Measurements from ENCODE around the gene FBXW2.

The FBXW2 gene

DNA sequence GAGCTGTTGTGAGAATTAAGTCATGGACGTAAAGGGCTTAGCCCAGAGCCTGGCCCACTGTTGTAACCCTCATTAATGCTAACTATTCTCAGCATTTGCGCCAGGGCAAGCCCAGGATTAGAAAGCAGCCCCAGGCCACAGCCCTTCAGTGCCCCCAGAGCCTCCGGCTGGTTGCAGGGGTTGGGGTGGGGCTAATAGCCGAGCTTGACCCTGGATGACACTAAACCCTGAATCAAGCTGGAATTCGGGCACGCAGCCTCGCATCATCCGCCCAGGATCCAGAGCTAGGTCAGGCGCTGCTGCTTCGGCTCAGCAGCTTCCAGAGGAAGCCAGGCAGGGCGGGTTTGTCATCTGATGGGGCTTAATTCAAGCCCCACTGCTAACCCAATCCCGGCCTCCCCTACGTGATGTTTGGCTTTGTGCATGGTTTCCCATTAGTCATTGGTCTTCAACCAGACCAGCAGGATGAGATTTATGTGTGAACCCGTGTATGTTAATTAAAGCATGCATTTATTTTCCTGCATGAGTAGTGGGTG is 77.8 kb downstream of the FBXW2 start:
- in situ Hi-C loops (cut with MboI; ENCODE audit: low sequenced_read_pairs): no loop called here

GRCh38 chr9:120714846-120715388 is 78.3 kb downstream of the FBXW2 start:
- in situ Hi-C loops (cut with MboI; ENCODE audit: low sequenced_read_pairs): no loop called here

GRCh38 chr9:120714088-120714845 is 78.9 kb downstream of the FBXW2 start, which contains the start of gene MEGF9:
MEGF9 (minus strand) TSS chr9:120714470; CDS start chr9:120714358, 112 bp downstream.
- in situ Hi-C loops (cut with MboI; ENCODE audit: low sequenced_read_pairs): no loop called here

GRCh38 chr9:120713257-120714087 is 79.7 kb downstream of the FBXW2 start:
- in situ Hi-C loops (cut with MboI; ENCODE audit: low sequenced_read_pairs): no loop called here

DNA sequence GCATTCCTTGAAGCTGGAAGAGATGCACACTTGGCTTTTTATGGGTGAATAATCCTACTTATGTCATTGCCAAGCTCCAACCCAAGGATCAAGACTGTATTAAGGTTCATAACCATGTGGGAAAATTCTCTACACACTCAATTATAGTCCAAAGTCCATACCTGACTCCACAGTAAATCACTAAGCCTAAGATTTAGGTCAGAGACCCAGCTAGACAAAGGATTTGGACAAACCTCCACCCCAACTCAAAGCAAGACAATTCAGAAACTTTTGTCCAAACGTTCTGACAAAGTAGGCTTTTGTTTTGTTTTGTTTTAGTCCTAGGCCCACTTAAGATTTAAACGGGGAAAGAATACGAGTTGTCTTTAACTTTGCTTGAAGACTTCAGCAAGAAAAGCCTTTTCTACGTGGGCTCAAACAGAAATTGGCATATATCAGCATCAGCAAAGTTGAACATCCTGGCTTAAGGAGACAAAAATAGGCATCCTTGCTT is 80.6 kb downstream of the FBXW2 start:
- in situ Hi-C loops (cut with MboI; ENCODE audit: low sequenced_read_pairs): no loop called here

- in situ Hi-C loops (cut with MboI; ENCODE audit: low sequenced_read_pairs): no loop called here
Measured at GRCh38 chr9:120711841-120712538, 81.2 kb downstream of the FBXW2 start.

DNA sequence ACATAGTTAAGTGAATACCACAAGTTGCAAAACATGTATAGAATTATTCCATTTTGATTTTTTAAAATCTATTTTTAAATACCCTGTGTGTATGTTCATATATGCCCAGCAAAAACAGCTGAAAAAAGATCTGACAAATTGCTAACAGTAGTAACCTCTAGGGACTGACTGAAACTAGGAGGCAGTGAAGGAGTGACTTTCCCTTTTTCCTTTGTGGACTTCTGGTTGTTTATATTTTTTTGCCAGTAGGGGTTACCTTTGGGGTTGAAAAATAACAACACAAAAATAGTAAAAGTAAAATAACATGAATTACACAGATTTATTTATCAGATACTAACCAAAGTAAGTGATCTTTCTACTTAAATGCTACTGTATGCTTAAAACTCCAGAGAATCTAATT is 81.9 kb downstream of the FBXW2 start:
- in situ Hi-C loops (cut with MboI; ENCODE audit: low sequenced_read_pairs): no loop called here

- in situ Hi-C loops (cut with MboI; ENCODE audit: low sequenced_read_pairs): no loop called here
Measured at GRCh38 chr9:120710110-120710981, 82.9 kb downstream of the FBXW2 start.

DNA sequence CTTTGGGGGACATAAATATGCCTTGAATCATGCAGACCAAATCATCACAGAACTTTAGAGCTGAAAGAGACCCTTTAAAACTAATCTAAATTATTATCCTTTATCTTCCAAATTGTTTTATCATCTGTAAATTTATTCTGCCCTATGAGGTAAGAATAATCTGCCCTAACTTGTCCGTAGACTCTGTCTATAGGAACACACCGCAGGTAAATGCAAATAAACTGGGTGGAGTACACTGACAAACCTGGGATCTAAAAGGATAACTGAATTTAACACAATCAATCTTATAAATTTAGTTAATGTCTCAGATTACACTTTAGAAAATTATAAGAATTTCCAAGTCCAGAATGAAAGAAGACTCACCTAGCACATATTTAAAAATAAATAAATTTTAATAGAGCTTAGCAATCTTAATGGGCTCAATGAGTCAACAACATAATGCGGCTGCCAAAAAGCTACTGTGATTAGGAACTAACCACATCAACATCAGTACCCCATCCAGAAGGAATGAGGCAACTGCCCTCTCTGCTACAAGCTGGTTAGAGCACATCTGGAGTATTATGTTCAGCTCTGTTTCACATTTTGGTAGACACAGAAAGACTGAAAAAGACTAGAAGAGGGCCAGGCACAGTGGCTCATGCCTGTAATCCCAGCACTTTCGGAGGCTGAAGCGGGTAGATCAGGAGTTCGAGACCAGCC is 84.5 kb downstream of the FBXW2 start:
- in situ Hi-C loops (cut with MboI; ENCODE audit: low sequenced_read_pairs): no loop called here

DNA sequence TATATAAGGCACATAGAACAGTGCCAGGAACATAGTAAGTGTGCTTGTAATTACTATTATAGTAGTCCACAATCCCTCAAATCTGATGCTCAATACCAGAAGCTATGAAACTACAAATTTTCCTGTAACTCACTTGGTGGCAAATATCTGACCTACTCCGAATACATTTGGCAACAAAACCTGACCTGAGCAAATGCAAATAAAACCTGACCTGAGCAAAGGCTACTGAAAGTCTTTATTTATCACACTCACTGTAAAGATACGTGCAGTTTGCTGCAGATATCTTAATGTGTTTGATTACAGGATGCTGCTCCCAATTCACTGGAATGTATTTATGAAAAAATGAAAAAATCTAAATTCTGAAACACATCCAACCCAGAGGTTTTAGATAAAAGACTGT is 86.0 kb downstream of the FBXW2 start:
- in situ Hi-C loops (cut with MboI; ENCODE audit: low sequenced_read_pairs): no loop called here
